Measurements from ENCODE around the gene WRAP73. TPM values are rescaled to one million over a fixed set of nuclear protein-coding genes. Genes with fewer than 3 reads are reported as not detected.

Gene WRAP73
- total RNA-seq, 1 donor from 2014 or later, result 15.5 TPM

GRCh38 chr1:3656450-3657095 lies 6.7 kb upstream of the WRAP73 start:
- H3K4me3 Mint-ChIP-seq (ENCODE audit: unreplicated experiment), result no peak overlapping the region
- no peaks in the 10 kb centered on the region for H3K4me1 Mint-ChIP-seq (ENCODE audit: low read depth)
- H3K36me3 Mint-ChIP-seq (ENCODE audit: low read depth), result peaks cover 2% of the 10 kb centered on the region
- H3K27me3 Mint-ChIP-seq (ENCODE audit: low read depth), result peaks cover 49% of the 10 kb centered on the region
- no peak for DNase-seq (ENCODE audit: low spot score)
- no peak overlapping the region for H3K27ac Mint-ChIP-seq (ENCODE audit: unreplicated experiment)
- TF ChIP-seq, protein P1, sequence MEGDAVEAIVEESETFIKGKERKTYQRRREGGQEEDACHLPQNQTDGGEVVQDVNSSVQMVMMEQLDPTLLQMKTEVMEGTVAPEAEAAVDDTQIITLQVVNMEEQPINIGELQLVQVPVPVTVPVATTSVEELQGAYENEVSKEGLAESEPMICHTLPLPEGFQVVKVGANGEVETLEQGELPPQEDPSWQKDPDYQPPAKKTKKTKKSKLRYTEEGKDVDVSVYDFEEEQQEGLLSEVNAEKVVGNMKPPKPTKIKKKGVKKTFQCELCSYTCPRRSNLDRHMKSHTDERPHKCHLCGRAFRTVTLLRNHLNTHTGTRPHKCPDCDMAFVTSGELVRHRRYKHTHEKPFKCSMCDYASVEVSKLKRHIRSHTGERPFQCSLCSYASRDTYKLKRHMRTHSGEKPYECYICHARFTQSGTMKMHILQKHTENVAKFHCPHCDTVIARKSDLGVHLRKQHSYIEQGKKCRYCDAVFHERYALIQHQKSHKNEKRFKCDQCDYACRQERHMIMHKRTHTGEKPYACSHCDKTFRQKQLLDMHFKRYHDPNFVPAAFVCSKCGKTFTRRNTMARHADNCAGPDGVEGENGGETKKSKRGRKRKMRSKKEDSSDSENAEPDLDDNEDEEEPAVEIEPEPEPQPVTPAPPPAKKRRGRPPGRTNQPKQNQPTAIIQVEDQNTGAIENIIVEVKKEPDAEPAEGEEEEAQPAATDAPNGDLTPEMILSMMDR (IDR thresholded peaks at IDR 0.05), result no peak
- H3K9me3 Mint-ChIP-seq (ENCODE audit: low read depth), result no peaks in the 10 kb centered on the region

DNA sequence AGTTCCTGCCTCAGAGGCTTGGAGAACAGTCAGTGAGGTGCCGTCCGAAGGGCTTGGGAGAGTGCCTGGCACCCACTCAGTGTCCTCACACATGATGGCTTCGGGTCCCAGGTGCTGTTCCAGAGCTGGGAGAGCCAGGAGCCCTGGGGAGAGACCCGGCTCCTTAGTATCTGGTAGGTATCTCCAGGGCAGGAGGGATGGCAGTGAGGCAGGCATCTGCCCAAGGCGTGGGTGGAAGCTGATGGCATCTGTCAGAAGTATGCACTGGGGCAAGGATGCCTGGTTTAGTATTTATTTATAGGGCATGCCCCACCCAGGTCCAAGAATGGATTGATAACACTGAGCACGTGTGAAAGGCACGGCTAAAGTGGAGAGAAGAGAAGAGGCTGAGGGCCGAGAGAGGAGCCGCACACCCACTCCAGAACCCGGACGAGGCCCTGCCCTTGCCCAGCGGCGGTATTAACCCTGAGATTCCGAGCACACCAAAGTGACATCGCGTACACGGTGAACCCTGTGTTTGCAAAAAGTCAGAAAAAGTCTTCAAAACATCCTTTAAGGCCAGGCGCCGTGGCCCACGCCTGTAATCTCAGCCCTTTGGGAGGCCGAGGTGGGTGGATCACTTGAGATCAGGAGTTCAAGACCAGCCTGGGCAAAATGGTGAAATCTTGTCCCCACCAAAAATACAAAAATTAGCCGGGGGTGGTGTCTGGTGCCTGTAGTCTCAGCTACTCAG lies 4.8 kb upstream of the WRAP73 start:
- TF ChIP-seq, protein P1 (IDR thresholded peaks at IDR 0.05), result no peak
- peaks cover 3% of the 10 kb centered on the region for H3K4me1 Mint-ChIP-seq (ENCODE audit: low read depth)

DNA sequence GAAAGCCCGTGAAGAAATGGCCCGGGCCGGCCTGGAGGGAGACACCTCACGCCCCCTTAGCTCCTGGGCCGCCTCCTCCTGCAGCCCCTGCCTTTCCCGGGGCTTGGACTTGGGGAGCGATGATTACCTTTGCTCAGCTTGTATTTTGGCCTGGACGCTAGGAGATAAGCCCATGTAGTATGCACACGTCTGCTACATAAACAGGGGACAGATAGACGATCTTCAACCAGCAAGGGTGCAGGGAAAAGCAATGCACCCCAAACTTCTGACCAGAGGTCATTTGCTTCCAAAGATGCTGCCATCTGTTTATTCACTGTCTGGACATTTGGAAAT lies 3.3 kb upstream of the WRAP73 start:
- Mint-ChIP-seq H3K9me3 (ENCODE audit: low read depth) (no peaks in the 10 kb centered on the region), H3K4me3 (ENCODE audit: unreplicated experiment) (no peak overlapping the region), H3K27me3 (ENCODE audit: low read depth) (peaks cover 49% of the 10 kb centered on the region), H3K36me3 (ENCODE audit: low read depth) (no peaks in the 10 kb centered on the region), H3K4me1 (ENCODE audit: low read depth) (peaks cover 13% of the 10 kb centered on the region), H3K27ac (ENCODE audit: unreplicated experiment) (no peak overlapping the region)
- no peak for DNase-seq (ENCODE audit: low spot score)
- TF ChIP-seq, protein P1 (IDR thresholded peaks at IDR 0.05), result no peak

More for the DNA sequence above, 4.8 kb upstream of the WRAP73 start:
- peak; percentile 73 for DNase-seq (ENCODE audit: low spot score)
- Mint-ChIP-seq H3K4me3 (ENCODE audit: unreplicated experiment) (no peak overlapping the region), H3K27me3 (ENCODE audit: low read depth) (peaks cover 56% of the 10 kb centered on the region), H3K36me3 (ENCODE audit: low read depth) (peaks cover 2% of the 10 kb centered on the region), H3K27ac (ENCODE audit: unreplicated experiment) (no peak overlapping the region), H3K9me3 (ENCODE audit: low read depth) (no peaks in the 10 kb centered on the region)

DNA sequence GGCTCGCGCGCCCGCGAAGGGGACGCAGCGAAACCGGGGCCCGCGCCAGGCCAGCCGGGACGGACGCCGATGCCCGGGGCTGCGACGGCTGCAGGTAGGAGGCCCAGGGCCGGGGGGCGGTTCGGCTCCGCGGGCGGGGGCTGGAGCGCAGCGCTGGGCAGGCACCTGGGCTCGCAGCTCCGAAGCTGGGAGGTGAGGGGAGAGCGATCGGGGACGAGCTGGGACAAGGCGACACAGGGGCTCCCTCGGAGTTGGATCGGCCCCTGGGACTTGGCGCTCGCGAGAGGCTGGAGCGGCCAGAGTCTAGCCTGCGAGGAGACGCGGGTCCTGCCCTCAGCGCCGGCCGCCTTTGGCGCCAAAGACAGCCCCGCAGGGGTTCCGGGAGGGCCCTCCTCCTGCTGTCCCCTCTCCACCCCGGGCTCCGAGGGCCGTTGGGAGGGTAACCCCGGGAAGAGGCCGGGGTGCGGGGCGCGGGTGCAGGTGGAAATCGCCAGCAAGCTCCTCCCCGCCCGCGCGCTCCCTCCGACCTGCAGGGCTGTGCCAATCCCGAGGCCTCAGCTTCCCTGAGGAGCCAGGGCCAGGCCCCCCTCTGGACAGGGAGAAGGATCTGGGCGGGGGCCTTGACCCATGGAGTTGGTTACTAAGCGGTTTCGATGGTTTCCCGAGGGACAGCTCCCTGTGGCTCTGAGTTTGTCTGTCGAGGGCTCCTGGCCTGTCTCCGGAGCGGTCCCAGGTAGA lies 2.8 kb upstream of the WRAP73 start:
- peaks cover 16% of the 10 kb centered on the region for H3K4me1 Mint-ChIP-seq (ENCODE audit: low read depth)
- TF ChIP-seq, protein P1 (IDR thresholded peaks at IDR 0.05), result no peak
- no peak overlapping the region for H3K27ac Mint-ChIP-seq (ENCODE audit: unreplicated experiment)
- peak overlapping the region; percentile 31 for H3K4me3 Mint-ChIP-seq (ENCODE audit: unreplicated experiment)
- no peaks in the 10 kb centered on the region for H3K9me3 Mint-ChIP-seq (ENCODE audit: low read depth)
- DNase-seq (ENCODE audit: low spot score), result peak; percentile 90
- peaks cover 44% of the 10 kb centered on the region for H3K27me3 Mint-ChIP-seq (ENCODE audit: low read depth)
- H3K36me3 Mint-ChIP-seq (ENCODE audit: low read depth), result no peaks in the 10 kb centered on the region

- Mint-ChIP-seq H3K27me3 (ENCODE audit: low read depth) (peaks cover 38% of the 10 kb centered on the region), H3K36me3 (ENCODE audit: low read depth) (peaks cover 2% of the 10 kb centered on the region), H3K4me3 (ENCODE audit: unreplicated experiment) (peak within 1 kb of the TSS; percentile 40), H3K4me1 (ENCODE audit: low read depth) (peaks cover 16% of the 10 kb centered on the region), H3K27ac (ENCODE audit: unreplicated experiment) (no peak within 1 kb of the TSS), H3K9me3 (ENCODE audit: low read depth) (no peaks in the 10 kb centered on the region)
- peak; percentile 72 for DNase-seq (ENCODE audit: low spot score)
- TF ChIP-seq, protein P1 (IDR thresholded peaks at IDR 0.05), result no peak
Observed at GRCh38 chr1:3651930-3652547, 2.1 kb upstream of the WRAP73 start, which contains the start of gene TP73. TSS of gene TP73 (plus strand) at chr1:3652516. CDS start at chr1:3682366, 29,850 bp downstream.
